SK-N-SH treated with all-trans-retinoic acid at 6 μM for 48 hours (cell line): ENCODE results near the gene OSER1.

Source experiments
- ATAC-seq: fragments of 200-7000 bp; cut with Tn5 transposase; 3 replicates; pipeline ENCODE4 v1.9.1; 2020; ENCODE audit warnings: mild to moderate bottlenecking, moderate library complexity
- ARNTL ChIP-seq: fragments of 450-650 bp; formaldehyde crosslinking; IDR thresholded peaks from 2 replicates; pipeline ENCODE4 v1.5.0; 2020; ENCODE audit warnings: low read depth, mild to moderate bottlenecking, moderate library complexity, borderline replicate concordance
- BACH2 ChIP-seq: fragments of 250-450 bp; sonication (Bioruptor Pico); IDR thresholded peaks from 2 replicates; pipeline ENCODE4 v1.9.0; 2021; ENCODE audit warnings: mild to moderate bottlenecking, borderline replicate concordance
- CREB5 ChIP-seq: fragments of 250-450 bp; sonication (Bioruptor Pico); IDR thresholded peaks from 2 replicates; pipeline ENCODE4 v1.5.1; 2020; ENCODE audit warnings: low read depth, mild to moderate bottlenecking, moderate library complexity
- CSDC2 ChIP-seq: fragments of 250-450 bp; sonication (Bioruptor Pico); IDR thresholded peaks from 2 replicates; pipeline ENCODE4 v1.5.0; 2020; ENCODE audit warnings: mild to moderate bottlenecking, moderate library complexity
- CSRNP3 ChIP-seq: fragments of 250-450 bp; sonication (Bioruptor Pico); IDR thresholded peaks from 2 replicates; pipeline ENCODE4 v1.5.1; 2021; ENCODE audit warnings: mild to moderate bottlenecking, moderate library complexity
- ESRRG ChIP-seq: fragments of 250-450 bp; sonication (Bioruptor Pico); IDR thresholded peaks from 2 replicates; pipeline ENCODE4 v1.6.1; 2021; ENCODE audit warnings: mild to moderate bottlenecking
- GLIS3 ChIP-seq: fragments of 250-450 bp; sonication (Bioruptor Pico); IDR thresholded peaks from 2 replicates; pipeline ENCODE4 v1.5.0; 2020; ENCODE audit warnings: mild to moderate bottlenecking, moderate library complexity
- OSR1 ChIP-seq: fragments of 250-450 bp; sonication (Bioruptor Pico); IDR thresholded peaks from 2 replicates; pipeline ENCODE4 v1.8.0; 2022; ENCODE audit warnings: moderate library complexity, mild to moderate bottlenecking, inconsistent platforms
- POU6F1 ChIP-seq: fragments of 250-450 bp; sonication (Bioruptor Pico); IDR thresholded peaks from 2 replicates; pipeline ENCODE4 v1.8.0; 2021; ENCODE audit warnings: low read depth, mild to moderate bottlenecking, moderate library complexity, borderline replicate concordance
- PPARA ChIP-seq: fragments of 250-450 bp; sonication (Bioruptor Pico); IDR thresholded peaks from 2 replicates; pipeline ENCODE4 v1.5.0; 2020; ENCODE audit warnings: mild to moderate bottlenecking, borderline replicate concordance
- SNAI2 ChIP-seq: fragments of 250-450 bp; sonication (Bioruptor Pico); IDR thresholded peaks from 2 replicates; pipeline ENCODE4 v1.5.0; 2020; ENCODE audit warnings: mild to moderate bottlenecking, moderate library complexity
- TCF4 ChIP-seq: fragments of 250-450 bp; sonication (Bioruptor Pico); IDR thresholded peaks from 2 replicates; pipeline ENCODE4 v1.8.0; 2021; ENCODE audit warnings: mild to moderate bottlenecking, moderate library complexity, borderline replicate concordance
- ZFP3 ChIP-seq: fragments of 250-450 bp; sonication (Bioruptor Pico); IDR thresholded peaks from 2 replicates; pipeline ENCODE4 v1.5.0; 2020; ENCODE audit warnings: mild to moderate bottlenecking, moderate library complexity
- ZFP30 ChIP-seq: fragments of 450-650 bp; formaldehyde crosslinking; IDR thresholded peaks from 2 replicates; pipeline ENCODE4 v1.5.0; 2022; ENCODE audit warnings: mild to moderate bottlenecking, moderate library complexity
- ZNF565 ChIP-seq: fragments of 450-650 bp; formaldehyde crosslinking; conservative IDR thresholded peaks from 2 replicates; pipeline ENCODE4 v1.5.0; 2020; ENCODE audit warnings: low read depth, mild to moderate bottlenecking, moderate library complexity
- ZNF8 ChIP-seq: fragments of 450-650 bp; formaldehyde crosslinking; IDR thresholded peaks from 2 replicates; pipeline ENCODE4 v1.5.0; 2020; ENCODE audit warnings: mild to moderate bottlenecking, moderate library complexity

OSER1 gene

GRCh38 chr20:44151621-44152416 lies 58.8 kb downstream of the OSER1 start (continued):
- no peak for TF ChIP-seq CREB5 (CRISPR knock-in tag)
- no peak for TF ChIP-seq ZNF565 (CRISPR knock-in tag)
- no peak for TF ChIP-seq OSR1 (CRISPR knock-in tag)
- TF ChIP-seq TCF4 = no peak
- no peak for TF ChIP-seq ARNTL (CRISPR knock-in tag)

GRCh38 chr20:44146272-44146671 lies 64.3 kb downstream of the OSER1 start:
- no peak for TF ChIP-seq TCF4
- no peak for TF ChIP-seq ESRRG
- no peak for TF ChIP-seq POU6F1 (CRISPR knock-in tag)
- no peak for TF ChIP-seq BACH2 (CRISPR knock-in tag)
- TF ChIP-seq CSDC2 (CRISPR knock-in tag) = no peak
- TF ChIP-seq SNAI2 = no peak
- no peak for TF ChIP-seq CREB5 (CRISPR knock-in tag)
- TF ChIP-seq OSR1 (CRISPR knock-in tag) = no peak
- no peak for TF ChIP-seq ZFP3 (CRISPR knock-in tag)
- TF ChIP-seq ZFP30 (CRISPR knock-in tag) = no peak
- TF ChIP-seq GLIS3 (CRISPR knock-in tag) = no peak
- no peak for TF ChIP-seq PPARA (CRISPR knock-in tag)
- no peak for TF ChIP-seq ZNF8 (CRISPR knock-in tag)
- TF ChIP-seq CSRNP3 = no peak
- ATAC-seq = no peak
